LNCaP clone FGC (cell line): ENCODE results near the gene NPIPB2.
A peak's percentile ranks its signal among the peaks of the same experiment; 100 is the strongest.
"Not testable (repeated sequence)": the region's sequence is repeated elsewhere in the genome, so short reads cannot be mapped to it uniquely, and the experiment has no call there.

ENCODE experiments used
- DNase-seq: peaks from one replicate; pipeline ENCODE4 v3.0.0-alpha.2; 2011; ENCODE audit warnings: low read depth
- H3K4me3 ChIP-seq: 2 replicates; pipeline ENCODE4 v1.5.1; 2011; ENCODE audit warnings: mild to moderate bottlenecking, low read depth, low read length, control low read depth
- CTCF ChIP-seq: IDR thresholded peaks from 2 replicates; pipeline ENCODE4 v1.5.1; 2012; ENCODE audit warnings: mild to moderate bottlenecking; ENCODE audit not compliant: control insufficient read depth, insufficient read depth; ENCODE audit errors: extremely low read depth

Gene NPIPB2

GRCh38 chr16:11979013-11979672 is 37.3 kb upstream of the NPIPB2 start:
- no peak overlapping the region for H3K4me3 ChIP-seq
- no peak for TF ChIP-seq CTCF
- no peak for DNase-seq

DNA sequence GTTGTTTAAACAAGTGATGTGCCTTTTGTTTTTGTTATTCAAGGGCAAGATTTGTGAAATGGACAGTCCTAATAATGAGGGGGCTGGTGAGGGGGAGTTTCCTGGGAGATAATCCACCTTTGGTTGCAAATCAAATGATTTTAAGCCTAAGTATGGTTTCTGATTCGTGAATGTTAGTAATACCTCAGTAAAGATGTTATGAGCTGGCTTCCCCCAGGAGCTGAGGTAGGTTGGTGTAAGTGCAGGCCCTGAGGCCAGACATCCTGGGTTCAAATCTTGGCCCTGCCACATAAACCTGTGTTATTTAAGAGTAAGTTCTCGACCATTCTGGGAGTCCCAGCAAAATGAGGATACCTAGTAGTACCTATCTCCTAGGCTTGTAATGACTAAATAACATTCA is 36.2 kb upstream of the NPIPB2 start:
- no peak for TF ChIP-seq CTCF
- H3K4me3 ChIP-seq = peak overlapping the region; percentile 82; the same call in 1 of the 2 replicates
- DNase-seq = no peak

- no peak for DNase-seq
- TF ChIP-seq CTCF = no peak
- H3K4me3 ChIP-seq = peak overlapping the region; percentile 82
Measured at GRCh38 chr16:11977376-11978041, 35.7 kb upstream of the NPIPB2 start.

GRCh38 chr16:11976850-11977375 is 35.1 kb upstream of the NPIPB2 start:
- no peak for TF ChIP-seq CTCF
- peak overlapping the region; percentile 82 for H3K4me3 ChIP-seq
- no peak for DNase-seq

DNA sequence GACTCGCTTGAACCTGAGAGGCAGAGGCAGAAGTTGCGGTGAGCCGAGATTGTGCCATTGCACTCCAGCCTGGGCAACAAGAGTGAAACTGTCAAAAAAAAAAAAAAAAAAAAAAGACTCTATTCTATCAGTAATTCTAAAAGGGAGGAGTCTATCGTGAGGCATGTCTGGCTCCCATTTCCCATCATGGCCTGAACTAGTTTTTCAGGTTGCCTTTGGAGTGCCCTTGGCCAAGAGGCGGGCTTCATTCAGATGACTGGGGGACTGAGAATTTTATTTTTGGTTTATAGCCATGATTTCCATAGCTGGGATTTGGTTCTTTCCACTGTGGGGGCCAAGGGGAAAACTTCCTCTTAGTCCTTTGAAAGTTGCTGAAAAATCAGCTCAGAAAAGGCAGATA is 31.2 kb upstream of the NPIPB2 start:
- DNase-seq = no peak
- TF ChIP-seq CTCF = no peak
- H3K4me3 ChIP-seq = no peak overlapping the region

GRCh38 chr16:11972128-11972527 is 30.3 kb upstream of the NPIPB2 start:
- no peak overlapping the region for H3K4me3 ChIP-seq
- peak; percentile 39 for TF ChIP-seq CTCF
- no peak for DNase-seq

DNA sequence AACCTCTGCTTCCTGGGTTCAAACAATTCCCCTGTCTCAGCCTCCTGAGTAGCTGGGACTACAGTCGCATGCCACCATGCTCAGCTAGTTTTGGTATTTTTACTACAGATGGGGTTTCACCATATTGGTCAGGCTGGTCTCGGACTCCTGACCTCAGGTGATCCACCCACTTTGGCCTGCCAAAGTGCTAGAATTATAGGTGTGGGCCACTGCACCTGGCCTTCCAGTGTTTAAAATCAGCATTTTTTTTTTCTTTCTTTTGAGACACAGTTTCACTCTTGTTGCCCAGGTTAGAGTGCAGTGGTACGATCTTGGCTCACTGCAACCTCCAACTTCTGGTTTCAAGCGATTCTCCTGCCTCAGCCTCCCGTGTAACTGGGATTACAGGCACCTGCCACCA is 28.4 kb upstream of the NPIPB2 start:
- H3K4me3 ChIP-seq, DNase-seq: not testable (repeated sequence)
